HepG2 (cell line): ENCODE results near the gene ADGRL1. TPM values are rescaled to one million over a fixed set of nuclear protein-coding genes. Genes with fewer than 3 reads are reported as not detected.
A peak's percentile ranks its signal among the peaks of the same experiment; 100 is the strongest.

ENCODE experiments used
- CAMTA2 ChIP-seq: sonication (generic); formaldehyde crosslinking; IDR thresholded peaks from 2 replicates; pipeline ENCODE4 v1.4.0; 2020; ENCODE audit warnings: mild to moderate bottlenecking, missing genetic modification reagents, borderline replicate concordance
- ELF4 ChIP-seq: sonication (generic); formaldehyde crosslinking; IDR thresholded peaks from 2 replicates; pipeline ENCODE4 v1.5.0; 2020; ENCODE audit warnings: missing genetic modification reagents, mild to moderate bottlenecking, moderate library complexity, borderline replicate concordance
- GFI1 ChIP-seq: sonication (generic); formaldehyde crosslinking; IDR thresholded peaks from 2 replicates; pipeline ENCODE4 v1.5.0; 2020; ENCODE audit warnings: missing genetic modification reagents, mild to moderate bottlenecking, borderline replicate concordance
- HES4 ChIP-seq: sonication (generic); formaldehyde crosslinking; IDR thresholded peaks from 2 replicates; pipeline ENCODE4 v1.9.0; 2021; ENCODE audit warnings: mild to moderate bottlenecking, missing genetic modification reagents, borderline replicate concordance
- NR2F6 ChIP-seq, 2 experiments: IDR thresholded peaks; 2 replicates each; pipeline ENCODE4 v1.6.1; 2016; ENCODE audit warnings: antibody characterized with exemption in 1 of 2, mild to moderate bottlenecking in 1 of 2
- RBFOX2 ChIP-seq: fragments of 200-400 bp; formaldehyde crosslinking; IDR thresholded peaks from 2 replicates; pipeline ENCODE4 v1.6.1; 2017; ENCODE audit warnings: low read depth, mild to moderate bottlenecking, low read length
- RBM39 ChIP-seq: fragments of 200-400 bp; formaldehyde crosslinking; IDR thresholded peaks from one replicate; pipeline ENCODE4 v1.6.1; 2018; ENCODE audit warnings: antibody characterized with exemption, mild to moderate bottlenecking, low read depth, low read length; ENCODE audit not compliant: poor library complexity, severe bottlenecking
- SP2 ChIP-seq: sonication (generic); formaldehyde crosslinking; IDR thresholded peaks from 2 replicates; pipeline ENCODE4 v1.5.1; 2020; ENCODE audit warnings: mild to moderate bottlenecking, missing genetic modification reagents
- TARDBP ChIP-seq: sonication (generic); formaldehyde crosslinking; IDR thresholded peaks from 2 replicates; pipeline ENCODE4 v1.8.0; 2022; ENCODE audit warnings: mild to moderate bottlenecking, missing genetic modification reagents
- ZBTB21 ChIP-seq: sonication (generic); formaldehyde crosslinking; IDR thresholded peaks from 2 replicates; pipeline ENCODE4 v1.4.0; 2020; ENCODE audit warnings: missing genetic modification reagents
- ZBTB8A ChIP-seq: sonication (generic); formaldehyde crosslinking; IDR thresholded peaks from 2 replicates; pipeline ENCODE4 v1.4.0; 2020; ENCODE audit warnings: mild to moderate bottlenecking, low read depth, missing genetic modification reagents, borderline replicate concordance
- ZFP41 ChIP-seq: sonication (generic); formaldehyde crosslinking; IDR thresholded peaks from 2 replicates; pipeline ENCODE4 v1.4.0; 2020; ENCODE audit warnings: mild to moderate bottlenecking, missing genetic modification reagents, borderline replicate concordance
- ZNF180 ChIP-seq: sonication (generic); formaldehyde crosslinking; IDR thresholded peaks from 2 replicates; pipeline ENCODE4 v1.4.0; 2020; ENCODE audit warnings: low read depth, missing genetic modification reagents, borderline replicate concordance
- ZNF235 ChIP-seq: sonication (generic); formaldehyde crosslinking; IDR thresholded peaks from 2 replicates; pipeline ENCODE4 v1.8.1; 2023; ENCODE audit warnings: mild to moderate bottlenecking, missing genetic modification reagents, borderline replicate concordance
- ZNF317 ChIP-seq: sonication (generic); formaldehyde crosslinking; IDR thresholded peaks from 2 replicates; pipeline ENCODE4 v1.5.0; 2020; ENCODE audit warnings: mild to moderate bottlenecking, missing genetic modification reagents
- ZNF337 ChIP-seq: sonication (generic); formaldehyde crosslinking; IDR thresholded peaks from 2 replicates; pipeline ENCODE4 v1.5.1; 2020; ENCODE audit warnings: missing genetic modification reagents, low read depth, mild to moderate bottlenecking, borderline replicate concordance
- ZNF564 ChIP-seq: sonication (generic); formaldehyde crosslinking; IDR thresholded peaks from 2 replicates; pipeline ENCODE4 v1.8.1; 2023; ENCODE audit warnings: mild to moderate bottlenecking, missing genetic modification reagents
- ZNF879 ChIP-seq: sonication (generic); formaldehyde crosslinking; IDR thresholded peaks from 2 replicates; pipeline ENCODE4 v1.8.1; 2023; ENCODE audit warnings: missing genetic modification reagents
- polyA plus RNA-seq, 8 experiments: library from polyadenylated mRNA; depleted of rRNA in 3 of 8; stranded (reverse) in 7 of 8; unstranded in 1 of 8; fragments of >200 nt; fragmentation: Illumina TruSeq in 4 of 8; extraction: Trizol in 4 of 8; gene quantifications; 2 replicates each; pipeline versions ENCODE4 v1.2.1 to v1.2.3, GENCODE V29; 2011 to 2016; ENCODE audit warnings: low read depth in 4 of 8, missing spikeins in 1 of 8, mixed read lengths in 1 of 8; ENCODE audit not compliant: insufficient read depth in 1 of 8
- total RNA-seq, 5 experiments: library from RNA; depleted of rRNA; stranded (reverse); fragments of >200 nt; fragmentation: Illumina TruSeq; extraction: Trizol; gene quantifications; 2 replicates each; pipeline ENCODE4 v1.2.3, GENCODE V29; 2016; ENCODE audit warnings: low read depth in 1 of 5
- TF ChIP-seq, protein P1 (sequence below): sonication (generic); formaldehyde crosslinking; conservative IDR thresholded peaks from 2 replicates; pipeline ENCODE4 v1.4.0; 2020; ENCODE audit warnings: missing genetic modification reagents
- TF ChIP-seq, protein P2 (sequence below): sonication (generic); formaldehyde crosslinking; IDR thresholded peaks from 2 replicates; pipeline ENCODE4 v1.9.0; 2021; ENCODE audit warnings: missing genetic modification reagents, borderline replicate concordance
- TF ChIP-seq, protein P3 (sequence below): IDR thresholded peaks from 2 replicates; pipeline ENCODE4 v1.6.1; 2016; ENCODE audit warnings: missing biosample characterization, missing genetic modification reagents, low read depth
- TF ChIP-seq, protein P4 (sequence below): sonication (generic); formaldehyde crosslinking; IDR thresholded peaks from 2 replicates; pipeline ENCODE4 v1.8.1; 2023; ENCODE audit warnings: mild to moderate bottlenecking, moderate library complexity, missing genetic modification reagents

Gene ADGRL1
- total and polyA plus RNA-seq, 2 of the 13 experiments (the other 11 are each of a cell fraction or from before 2014, with no cell fraction given), result 0.49 to 1.7 TPM

DNA sequence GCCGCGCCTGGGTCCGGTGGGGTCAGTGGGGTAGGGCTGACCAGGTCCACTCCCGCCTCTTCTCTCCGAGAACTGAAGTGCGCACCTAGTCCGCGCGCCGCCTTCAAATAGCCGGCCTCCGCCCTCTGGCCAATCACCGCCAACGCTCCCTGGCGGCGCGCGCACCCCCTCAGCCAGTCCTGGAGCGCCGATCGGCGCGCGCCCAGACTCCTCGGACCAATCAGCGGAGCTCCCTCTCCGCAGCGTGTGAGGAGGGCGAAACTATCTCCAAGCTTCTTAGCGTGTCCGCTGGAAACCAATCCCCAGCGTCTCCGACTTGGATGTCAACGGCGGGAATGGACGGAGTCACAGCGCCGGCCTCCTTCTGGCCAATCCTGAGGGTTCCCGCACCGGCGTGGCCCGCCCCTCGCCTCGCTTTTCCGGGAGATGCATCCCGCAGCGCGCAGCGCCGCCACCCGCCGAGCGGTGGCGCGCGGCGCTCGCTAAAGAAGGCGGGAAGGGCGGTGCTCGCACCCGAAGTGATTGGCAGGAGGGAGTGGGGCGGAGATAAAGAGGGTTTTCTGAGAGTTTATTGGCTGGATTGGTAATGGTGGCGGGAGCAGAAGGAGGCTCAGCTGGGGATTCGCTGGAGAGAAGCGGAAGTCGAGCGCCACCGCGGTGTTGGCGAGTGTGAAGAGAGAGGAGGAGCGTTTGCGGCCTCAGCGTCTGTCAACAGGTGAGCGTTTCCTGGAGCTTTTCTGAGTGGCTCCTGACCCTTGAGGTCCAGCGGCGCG is 69.3 kb downstream of the ADGRL1 start, which contains the start of gene ASF1B (continued):
- TF ChIP-seq ELF4 (no peak), CAMTA2 (CRISPR knock-in tag) (0 out of 2 replicates have a peak, but pooled peaks have one; percentile 21), SP2 (CRISPR knock-in tag) (peak; percentile 93), GFI1 (CRISPR knock-in tag) (peak; percentile 19; the same call in 1 of the 2 replicates), ZFP41 (peak; percentile 35; the same call in 1 of the 2 replicates), ZNF879 (CRISPR knock-in tag) (no peak), ZBTB8A (no peak), ZNF317 (CRISPR knock-in tag) (peak; percentile 11; the same call in 1 of the 2 replicates), ZNF235 (CRISPR knock-in tag) (peak; percentile 88; the same call in 1 of the 2 replicates), ZNF337 (CRISPR knock-in tag) (peak; percentile 73; the same call in 1 of the 2 replicates), HES4 (CRISPR knock-in tag) (peak; percentile 87; the same call in 1 of the 2 replicates), RBFOX2 (peak; percentile 0; the same call in 1 of the 2 replicates), ZNF180 (CRISPR knock-in tag) (no peak), NR2F6 (IDR thresholded peaks at IDR 0.05) (peak; percentile 45; the same call in 1 of the 2 replicates), NR2F6 (CRISPR knock-in tag; IDR thresholded peaks at IDR 0.05) (no peak; the same call in 1 of the 2 replicates), TARDBP (peak; percentile 52), ZBTB21 (CRISPR knock-in tag) (no peak), ZNF564 (CRISPR knock-in tag) (peak; percentile 24; the same call in 1 of the 2 replicates), RBM39 (peak; percentile 40)
- TF ChIP-seq, protein P1, sequence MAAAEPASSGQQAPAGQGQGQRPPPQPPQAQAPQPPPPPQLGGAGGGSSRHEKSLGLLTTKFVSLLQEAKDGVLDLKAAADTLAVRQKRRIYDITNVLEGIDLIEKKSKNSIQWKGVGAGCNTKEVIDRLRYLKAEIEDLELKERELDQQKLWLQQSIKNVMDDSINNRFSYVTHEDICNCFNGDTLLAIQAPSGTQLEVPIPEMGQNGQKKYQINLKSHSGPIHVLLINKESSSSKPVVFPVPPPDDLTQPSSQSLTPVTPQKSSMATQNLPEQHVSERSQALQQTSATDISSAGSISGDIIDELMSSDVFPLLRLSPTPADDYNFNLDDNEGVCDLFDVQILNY (CRISPR knock-in tag), result peak; percentile 95
- TF ChIP-seq, protein P2, sequence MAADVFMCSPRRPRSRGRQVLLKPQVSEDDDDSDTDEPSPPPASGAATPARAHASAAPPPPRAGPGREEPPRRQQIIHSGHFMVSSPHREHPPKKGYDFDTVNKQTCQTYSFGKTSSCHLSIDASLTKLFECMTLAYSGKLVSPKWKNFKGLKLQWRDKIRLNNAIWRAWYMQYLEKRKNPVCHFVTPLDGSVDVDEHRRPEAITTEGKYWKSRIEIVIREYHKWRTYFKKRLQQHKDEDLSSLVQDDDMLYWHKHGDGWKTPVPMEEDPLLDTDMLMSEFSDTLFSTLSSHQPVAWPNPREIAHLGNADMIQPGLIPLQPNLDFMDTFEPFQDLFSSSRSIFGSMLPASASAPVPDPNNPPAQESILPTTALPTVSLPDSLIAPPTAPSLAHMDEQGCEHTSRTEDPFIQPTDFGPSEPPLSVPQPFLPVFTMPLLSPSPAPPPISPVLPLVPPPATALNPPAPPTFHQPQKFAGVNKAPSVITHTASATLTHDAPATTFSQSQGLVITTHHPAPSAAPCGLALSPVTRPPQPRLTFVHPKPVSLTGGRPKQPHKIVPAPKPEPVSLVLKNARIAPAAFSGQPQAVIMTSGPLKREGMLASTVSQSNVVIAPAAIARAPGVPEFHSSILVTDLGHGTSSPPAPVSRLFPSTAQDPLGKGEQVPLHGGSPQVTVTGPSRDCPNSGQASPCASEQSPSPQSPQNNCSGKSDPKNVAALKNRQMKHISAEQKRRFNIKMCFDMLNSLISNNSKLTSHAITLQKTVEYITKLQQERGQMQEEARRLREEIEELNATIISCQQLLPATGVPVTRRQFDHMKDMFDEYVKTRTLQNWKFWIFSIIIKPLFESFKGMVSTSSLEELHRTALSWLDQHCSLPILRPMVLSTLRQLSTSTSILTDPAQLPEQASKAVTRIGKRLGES (CRISPR knock-in tag), result no peak
- TF ChIP-seq, protein P3, sequence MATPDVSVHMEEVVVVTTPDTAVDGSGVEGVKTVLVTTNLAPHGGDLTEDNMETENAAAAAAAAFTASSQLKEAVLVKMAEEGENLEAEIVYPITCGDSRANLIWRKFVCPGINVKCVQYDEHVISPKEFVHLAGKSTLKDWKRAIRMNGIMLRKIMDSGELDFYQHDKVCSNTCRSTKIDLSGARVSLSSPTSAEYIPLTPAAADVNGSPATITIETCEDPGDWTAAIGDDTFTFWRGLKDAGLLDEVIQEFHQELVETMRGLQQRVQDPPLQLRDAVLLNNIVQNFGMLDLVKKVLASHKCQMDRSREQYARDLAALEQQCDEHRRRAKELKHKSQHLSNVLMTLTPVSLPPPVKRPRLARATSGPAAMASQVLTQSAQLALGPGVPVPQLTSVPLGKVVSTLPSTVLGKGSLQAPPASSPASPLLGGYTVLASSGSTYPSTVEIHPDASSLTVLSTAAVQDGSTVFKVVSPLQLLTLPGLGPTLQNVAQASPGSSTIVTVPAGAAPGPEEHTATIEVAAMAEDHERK, result peak; percentile 69; the same call in 1 of the 2 replicates
- TF ChIP-seq, protein P4, sequence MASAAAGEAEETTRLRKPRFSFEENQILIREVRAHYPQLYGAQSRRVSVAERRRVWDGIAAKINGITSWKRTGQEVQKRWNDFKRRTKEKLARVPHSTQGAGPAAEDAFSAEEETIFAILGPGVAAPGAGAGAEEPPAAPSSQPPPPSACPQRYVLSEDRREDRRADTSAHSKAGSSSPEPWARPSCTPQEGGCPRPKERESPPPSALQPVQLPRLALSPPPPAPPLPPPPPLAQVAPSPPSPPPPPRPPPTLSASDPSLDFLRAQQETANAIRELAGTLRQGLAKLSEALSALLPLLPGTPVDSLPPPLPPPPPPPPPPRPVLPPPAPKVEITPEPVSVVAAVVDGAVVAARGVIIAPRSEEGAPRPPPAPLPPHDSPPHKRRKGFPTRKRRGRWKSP, result peak; percentile 96
